SK-N-SH treated with all-trans-retinoic acid at 6 μM for 48 hours (cell line): Measurements from ENCODE around the gene RAD51B.

Source experiments
- ARNTL ChIP-seq: fragments of 450-650 bp; formaldehyde crosslinking; IDR thresholded peaks from 2 replicates; pipeline ENCODE4 v1.5.0; 2020; ENCODE audit warnings: low read depth, mild to moderate bottlenecking, moderate library complexity, borderline replicate concordance
- CSDC2 ChIP-seq: fragments of 250-450 bp; sonication (Bioruptor Pico); IDR thresholded peaks from 2 replicates; pipeline ENCODE4 v1.5.0; 2020; ENCODE audit warnings: mild to moderate bottlenecking, moderate library complexity
- ESRRG ChIP-seq: fragments of 250-450 bp; sonication (Bioruptor Pico); IDR thresholded peaks from 2 replicates; pipeline ENCODE4 v1.6.1; 2021; ENCODE audit warnings: mild to moderate bottlenecking
- ISL1 ChIP-seq: fragments of 250-450 bp; sonication (Bioruptor Pico); IDR thresholded peaks from 2 replicates; pipeline ENCODE4 v2.1.2; 2022; ENCODE audit warnings: mild to moderate bottlenecking, moderate library complexity
- RARB ChIP-seq: fragments of 250-450 bp; sonication (Bioruptor Pico); IDR thresholded peaks from 2 replicates; pipeline ENCODE4 v1.8.0; 2021; ENCODE audit warnings: mild to moderate bottlenecking, moderate library complexity
- SNAI2 ChIP-seq: fragments of 250-450 bp; sonication (Bioruptor Pico); IDR thresholded peaks from 2 replicates; pipeline ENCODE4 v1.5.0; 2020; ENCODE audit warnings: mild to moderate bottlenecking, moderate library complexity
- TOX ChIP-seq: fragments of 250-450 bp; sonication (Bioruptor Pico); IDR thresholded peaks from 2 replicates; pipeline ENCODE4 v1.8.0; 2021; ENCODE audit warnings: mild to moderate bottlenecking, moderate library complexity, borderline replicate concordance
- TF ChIP-seq, protein P1 (sequence below): fragments of 250-450 bp; sonication (Bioruptor Pico); IDR thresholded peaks from 2 replicates; pipeline ENCODE4 v1.5.1; 2020; ENCODE audit warnings: low read depth, mild to moderate bottlenecking, moderate library complexity
- TF ChIP-seq, protein P2 (sequence below): fragments of 250-450 bp; sonication (Bioruptor Pico); IDR thresholded peaks from 2 replicates; pipeline ENCODE4 v1.8.0; 2020; ENCODE audit warnings: mild to moderate bottlenecking, moderate library complexity, borderline replicate concordance
- TF ChIP-seq, protein P3 (sequence below): fragments of 250-450 bp; sonication (Bioruptor Pico); IDR thresholded peaks from 2 replicates; pipeline ENCODE4 v1.8.0; 2021; ENCODE audit warnings: low read depth, mild to moderate bottlenecking, moderate library complexity, borderline replicate concordance

DNA sequence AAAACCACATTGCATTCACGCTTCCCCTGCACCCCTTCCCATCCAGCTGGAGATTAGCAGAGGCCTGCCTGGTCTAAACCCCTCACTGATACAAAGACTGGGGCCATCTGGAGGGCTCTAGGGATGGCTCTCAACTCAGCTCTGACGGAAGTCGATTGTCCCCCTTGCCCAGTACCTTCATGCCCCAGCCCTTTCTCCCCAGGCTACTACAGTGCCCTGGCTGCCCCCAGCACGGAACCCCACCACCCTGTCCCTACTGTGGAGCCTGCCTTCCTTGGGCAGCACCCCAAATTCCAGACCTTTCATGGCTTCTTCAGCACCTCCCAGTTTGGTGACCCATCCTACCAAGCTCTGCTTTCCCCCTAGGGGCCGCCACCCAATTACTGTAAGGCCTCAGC lies 947.7 kb downstream of the RAD51B start:
- TF ChIP-seq, protein P1, sequence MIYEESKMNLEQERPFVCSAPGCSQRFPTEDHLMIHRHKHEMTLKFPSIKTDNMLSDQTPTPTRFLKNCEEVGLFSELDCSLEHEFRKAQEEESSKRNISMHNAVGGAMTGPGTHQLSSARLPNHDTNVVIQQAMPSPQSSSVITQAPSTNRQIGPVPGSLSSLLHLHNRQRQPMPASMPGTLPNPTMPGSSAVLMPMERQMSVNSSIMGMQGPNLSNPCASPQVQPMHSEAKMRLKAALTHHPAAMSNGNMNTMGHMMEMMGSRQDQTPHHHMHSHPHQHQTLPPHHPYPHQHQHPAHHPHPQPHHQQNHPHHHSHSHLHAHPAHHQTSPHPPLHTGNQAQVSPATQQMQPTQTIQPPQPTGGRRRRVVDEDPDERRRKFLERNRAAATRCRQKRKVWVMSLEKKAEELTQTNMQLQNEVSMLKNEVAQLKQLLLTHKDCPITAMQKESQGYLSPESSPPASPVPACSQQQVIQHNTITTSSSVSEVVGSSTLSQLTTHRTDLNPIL = no peak
- TF ChIP-seq TOX (CRISPR knock-in tag) (no peak), RARB (CRISPR knock-in tag) (no peak), CSDC2 (CRISPR knock-in tag) (no peak), ARNTL (CRISPR knock-in tag) (no peak), SNAI2 (CRISPR knock-in tag) (no peak), ESRRG (CRISPR knock-in tag) (no peak), ISL1 (CRISPR knock-in tag) (no peak)
- TF ChIP-seq, protein P2, sequence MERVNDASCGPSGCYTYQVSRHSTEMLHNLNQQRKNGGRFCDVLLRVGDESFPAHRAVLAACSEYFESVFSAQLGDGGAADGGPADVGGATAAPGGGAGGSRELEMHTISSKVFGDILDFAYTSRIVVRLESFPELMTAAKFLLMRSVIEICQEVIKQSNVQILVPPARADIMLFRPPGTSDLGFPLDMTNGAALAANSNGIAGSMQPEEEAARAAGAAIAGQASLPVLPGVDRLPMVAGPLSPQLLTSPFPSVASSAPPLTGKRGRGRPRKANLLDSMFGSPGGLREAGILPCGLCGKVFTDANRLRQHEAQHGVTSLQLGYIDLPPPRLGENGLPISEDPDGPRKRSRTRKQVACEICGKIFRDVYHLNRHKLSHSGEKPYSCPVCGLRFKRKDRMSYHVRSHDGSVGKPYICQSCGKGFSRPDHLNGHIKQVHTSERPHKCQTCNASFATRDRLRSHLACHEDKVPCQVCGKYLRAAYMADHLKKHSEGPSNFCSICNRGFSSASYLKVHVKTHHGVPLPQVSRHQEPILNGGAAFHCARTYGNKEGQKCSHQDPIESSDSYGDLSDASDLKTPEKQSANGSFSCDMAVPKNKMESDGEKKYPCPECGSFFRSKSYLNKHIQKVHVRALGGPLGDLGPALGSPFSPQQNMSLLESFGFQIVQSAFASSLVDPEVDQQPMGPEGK = no peak
- TF ChIP-seq, protein P3, sequence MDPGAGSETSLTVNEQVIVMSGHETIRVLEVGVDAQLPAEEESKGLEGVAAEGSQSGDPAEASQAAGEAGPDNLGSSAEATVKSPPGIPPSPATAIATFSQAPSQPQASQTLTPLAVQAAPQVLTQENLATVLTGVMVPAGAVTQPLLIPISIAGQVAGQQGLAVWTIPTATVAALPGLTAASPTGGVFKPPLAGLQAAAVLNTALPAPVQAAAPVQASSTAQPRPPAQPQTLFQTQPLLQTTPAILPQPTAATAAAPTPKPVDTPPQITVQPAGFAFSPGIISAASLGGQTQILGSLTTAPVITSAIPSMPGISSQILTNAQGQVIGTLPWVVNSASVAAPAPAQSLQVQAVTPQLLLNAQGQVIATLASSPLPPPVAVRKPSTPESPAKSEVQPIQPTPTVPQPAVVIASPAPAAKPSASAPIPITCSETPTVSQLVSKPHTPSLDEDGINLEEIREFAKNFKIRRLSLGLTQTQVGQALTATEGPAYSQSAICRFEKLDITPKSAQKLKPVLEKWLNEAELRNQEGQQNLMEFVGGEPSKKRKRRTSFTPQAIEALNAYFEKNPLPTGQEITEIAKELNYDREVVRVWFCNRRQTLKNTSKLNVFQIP (CRISPR knock-in tag) = no peak
